HFF-Myc (cell line): ENCODE data around the gene IFNK.
"Not testable (repeated sequence)": the region's sequence is repeated elsewhere in the genome, so short reads cannot be mapped to it uniquely, and the experiment has no call there.

Experiments used
- DNase-seq: peaks from one replicate; pipeline ENCODE4 v3.0.0-alpha.2; 2011; ENCODE audit warnings: low read depth; ENCODE audit errors: extremely low read depth
- H3K4me3 ChIP-seq: replicated peaks from 2 replicates; pipeline ENCODE4 v1.5.1; 2011; ENCODE audit warnings: low read depth, mild to moderate bottlenecking, control low read depth, low read length
- CTCF ChIP-seq: IDR thresholded peaks from 2 replicates; pipeline ENCODE4 v1.5.1; 2012; ENCODE audit warnings: mild to moderate bottlenecking, low read depth, low read length, control low read depth; ENCODE audit errors: missing control alignments

The IFNK gene

GRCh38 chr9:27495480-27496134, 28.5 kb upstream of the IFNK start:
- no peak for TF ChIP-seq CTCF
- H3K4me3 ChIP-seq: no peak overlapping the region
- no peak for DNase-seq

- TF ChIP-seq CTCF: no peak
- no peak overlapping the region for H3K4me3 ChIP-seq
These were observed 28.0 kb upstream of the IFNK start for GRCh38 chr9:27496135-27496504.

GRCh38 chr9:27497883-27498417, 26.1 kb upstream of the IFNK start:
- no peak for DNase-seq
- TF ChIP-seq CTCF: no peak
- no peak overlapping the region for H3K4me3 ChIP-seq

More at GRCh38 chr9:27496135-27496504, 28.0 kb upstream of the IFNK start:
- no peak for DNase-seq

GRCh38 chr9:27499451-27499850, 24.6 kb upstream of the IFNK start:
- no peak for TF ChIP-seq CTCF
- DNase-seq: peak; percentile 15
- no peak overlapping the region for H3K4me3 ChIP-seq

DNA sequence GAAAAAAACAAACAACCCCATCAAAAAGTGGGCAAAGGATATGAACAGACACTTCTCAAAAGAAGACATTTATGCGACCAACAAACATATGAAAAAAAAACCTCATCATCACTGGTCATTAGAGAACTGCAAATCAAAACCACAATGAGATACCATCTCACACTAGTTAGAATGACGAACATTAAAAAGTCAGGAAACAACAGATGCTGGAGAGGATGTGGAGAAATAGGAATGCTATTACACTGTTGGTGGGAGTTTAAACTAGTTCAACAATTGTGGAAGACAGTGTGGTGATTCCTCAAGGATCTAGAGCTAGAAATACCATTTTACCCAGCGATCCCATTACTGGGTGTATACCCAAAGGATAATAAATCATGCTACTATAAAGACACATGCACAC, 23.2 kb upstream of the IFNK start:
- not testable (repeated sequence) for H3K4me3 ChIP-seq, DNase-seq

DNA sequence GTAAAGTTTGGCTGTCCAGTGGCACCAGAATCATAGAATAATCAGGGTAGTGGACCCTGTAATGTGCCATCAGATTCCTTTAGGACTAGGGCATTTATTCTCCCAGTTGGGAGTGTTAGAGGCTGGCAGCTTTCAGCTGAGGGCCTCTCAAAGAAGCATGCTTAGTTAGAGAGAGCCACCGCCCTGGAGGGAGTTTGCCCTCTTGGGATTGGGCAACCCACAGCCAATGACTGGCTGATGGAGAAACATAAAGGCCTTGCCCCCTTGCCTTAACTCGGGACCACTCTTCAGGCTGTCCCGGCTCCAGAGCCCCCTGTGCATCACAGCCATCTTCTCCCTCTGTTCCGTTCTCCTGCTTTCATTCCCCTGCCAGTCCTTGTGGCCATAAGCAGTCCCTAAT, 20.5 kb upstream of the IFNK start:
- TF ChIP-seq CTCF: no peak
- no peak overlapping the region for H3K4me3 ChIP-seq
- DNase-seq: no peak

DNA sequence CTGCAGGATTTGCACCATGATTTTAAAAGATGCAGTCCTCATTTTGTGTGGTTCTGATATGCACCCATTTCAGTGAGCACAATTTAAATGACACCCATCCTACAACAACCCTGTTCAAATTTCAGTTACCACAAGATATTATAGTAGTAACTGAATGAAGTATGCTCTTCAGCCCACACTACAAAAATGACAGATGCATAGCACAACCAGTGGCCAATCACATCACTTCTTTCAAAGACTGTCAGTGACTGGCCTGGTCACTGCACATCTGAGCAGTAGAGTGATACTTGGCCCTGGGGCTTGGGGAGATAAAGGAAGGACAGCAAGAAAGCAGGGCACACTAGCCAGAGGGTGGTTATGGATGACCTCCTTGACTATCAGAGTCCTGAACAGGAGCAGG, 19.8 kb upstream of the IFNK start:
- no peak for DNase-seq
- H3K4me3 ChIP-seq: no peak overlapping the region
- no peak for TF ChIP-seq CTCF
